IPS DF 4.7 (cell line): ENCODE data around the gene SH2D7.

Experiments
- DNase-seq: peaks from one replicate; pipeline ENCODE4 v3.0.0-alpha.2; 2013; ENCODE audit warnings: low spot score; ENCODE audit errors: extremely low read depth

The SH2D7 gene

GRCh38 chr15:78060232-78060631 lies 32.1 kb upstream of the SH2D7 start:
- no peak for DNase-seq

GRCh38 chr15:78061963-78062427 lies 30.4 kb upstream of the SH2D7 start:
- no peak for DNase-seq

- DNase-seq: no peak
Observed at GRCh38 chr15:78063217-78063616, 29.1 kb upstream of the SH2D7 start.

- DNase-seq: no peak
Observed at GRCh38 chr15:78063970-78064385, 28.4 kb upstream of the SH2D7 start.

GRCh38 chr15:78064544-78064943 lies 27.8 kb upstream of the SH2D7 start:
- no peak for DNase-seq

GRCh38 chr15:78065284-78065872 lies 27.0 kb upstream of the SH2D7 start:
- DNase-seq: no peak

GRCh38 chr15:78065973-78066946 lies 26.1 kb upstream of the SH2D7 start:
- no peak for DNase-seq

GRCh38 chr15:78067328-78068228 lies 24.8 kb upstream of the SH2D7 start:
- no peak for DNase-seq

GRCh38 chr15:78069052-78069414 lies 23.3 kb upstream of the SH2D7 start:
- no peak for DNase-seq

- DNase-seq: no peak
Observed at GRCh38 chr15:78069462-78070029, 22.8 kb upstream of the SH2D7 start.

- no peak for DNase-seq
Observed at GRCh38 chr15:78070049-78070700, 22.2 kb upstream of the SH2D7 start.

GRCh38 chr15:78071383-78071782 lies 21.0 kb upstream of the SH2D7 start:
- no peak for DNase-seq

- DNase-seq: no peak
Observed at GRCh38 chr15:78072080-78072892, 20.1 kb upstream of the SH2D7 start.

- no peak for DNase-seq
Observed at GRCh38 chr15:78073046-78073787, 19.1 kb upstream of the SH2D7 start.

- no peak for DNase-seq
Observed at GRCh38 chr15:78075490-78076230, 16.7 kb upstream of the SH2D7 start.

GRCh38 chr15:78076231-78077052 lies 15.9 kb upstream of the SH2D7 start:
- DNase-seq: no peak

- no peak for DNase-seq
Observed at GRCh38 chr15:78077053-78077870, 15.1 kb upstream of the SH2D7 start, which contains the start of gene TBC1D2B. Gene TBC1D2B, minus strand, starts transcription at chr15:78077711. Its CDS starts 59 bp downstream, at chr15:78077652.
